SK-N-SH treated with all-trans-retinoic acid at 6 μM for 48 hours (cell line): ENCODE measurements around the gene CDR2L.

ENCODE experiments used
- ARNTL ChIP-seq: fragments of 450-650 bp; formaldehyde crosslinking; IDR thresholded peaks from 2 replicates; pipeline ENCODE4 v1.5.0; 2020; ENCODE audit warnings: low read depth, mild to moderate bottlenecking, moderate library complexity, borderline replicate concordance
- GLIS3 ChIP-seq: fragments of 250-450 bp; sonication (Bioruptor Pico); IDR thresholded peaks from 2 replicates; pipeline ENCODE4 v1.5.0; 2020; ENCODE audit warnings: mild to moderate bottlenecking, moderate library complexity
- OSR1 ChIP-seq: fragments of 250-450 bp; sonication (Bioruptor Pico); IDR thresholded peaks from 2 replicates; pipeline ENCODE4 v1.8.0; 2022; ENCODE audit warnings: moderate library complexity, mild to moderate bottlenecking, inconsistent platforms
- RARB ChIP-seq: fragments of 250-450 bp; sonication (Bioruptor Pico); IDR thresholded peaks from 2 replicates; pipeline ENCODE4 v1.8.0; 2021; ENCODE audit warnings: mild to moderate bottlenecking, moderate library complexity
- ZNF70 ChIP-seq: fragments of 450-650 bp; formaldehyde crosslinking; IDR thresholded peaks from 2 replicates; pipeline ENCODE4 v1.5.0; 2020; ENCODE audit warnings: mild to moderate bottlenecking, moderate library complexity
- ZNF8 ChIP-seq: fragments of 450-650 bp; formaldehyde crosslinking; IDR thresholded peaks from 2 replicates; pipeline ENCODE4 v1.5.0; 2020; ENCODE audit warnings: mild to moderate bottlenecking, moderate library complexity
- TF ChIP-seq, protein P1 (sequence below): fragments of 250-450 bp; sonication (Bioruptor Pico); IDR thresholded peaks from 2 replicates; pipeline ENCODE4 v1.5.1; 2021; ENCODE audit warnings: mild to moderate bottlenecking, moderate library complexity
- TF ChIP-seq, protein P2 (sequence below): fragments of 250-450 bp; sonication (Bioruptor Pico); IDR thresholded peaks from 2 replicates; pipeline ENCODE4 v1.8.0; 2020; ENCODE audit warnings: mild to moderate bottlenecking, moderate library complexity, borderline replicate concordance

DNA sequence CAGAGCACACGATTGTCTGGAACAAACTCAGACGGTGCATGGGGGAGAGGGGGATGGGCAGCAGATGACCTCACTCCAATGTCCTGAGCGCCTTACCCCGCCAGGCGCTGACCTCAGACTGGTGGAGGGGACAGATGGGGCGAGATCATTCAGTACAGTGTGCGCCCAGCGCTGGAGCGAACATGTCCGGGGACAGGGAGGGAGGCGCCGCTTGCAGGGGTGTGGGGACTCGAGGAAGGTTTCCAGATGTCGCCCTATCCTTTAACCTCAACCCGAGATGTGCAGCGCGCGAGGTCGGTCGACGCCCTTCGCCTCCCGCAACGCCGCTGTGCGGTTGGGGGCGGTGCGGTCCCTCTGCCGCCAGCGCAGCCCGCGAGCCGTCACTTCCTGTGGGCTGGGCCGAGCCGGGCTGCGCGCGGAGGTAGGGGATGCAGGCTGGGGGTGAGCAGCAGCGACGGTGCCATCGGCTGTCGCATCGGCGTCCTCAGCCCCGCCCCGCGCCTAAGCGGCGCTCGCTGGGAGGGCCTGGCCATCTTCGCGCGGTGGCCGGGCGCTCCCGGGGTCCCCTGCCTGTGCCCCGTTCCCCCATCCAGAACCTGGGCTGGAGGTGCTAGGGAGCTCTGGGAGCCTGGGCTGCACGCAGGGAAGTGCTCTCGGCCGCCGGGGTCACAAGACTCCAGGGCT lies 5.3 kb upstream of the CDR2L start:
- TF ChIP-seq ZNF70 (CRISPR knock-in tag) = 0 out of 2 replicates have a peak, but pooled peaks have one; percentile 44
- TF ChIP-seq ZNF8 = no peak; the same call in 1 of the 2 replicates
- TF ChIP-seq, protein P1, sequence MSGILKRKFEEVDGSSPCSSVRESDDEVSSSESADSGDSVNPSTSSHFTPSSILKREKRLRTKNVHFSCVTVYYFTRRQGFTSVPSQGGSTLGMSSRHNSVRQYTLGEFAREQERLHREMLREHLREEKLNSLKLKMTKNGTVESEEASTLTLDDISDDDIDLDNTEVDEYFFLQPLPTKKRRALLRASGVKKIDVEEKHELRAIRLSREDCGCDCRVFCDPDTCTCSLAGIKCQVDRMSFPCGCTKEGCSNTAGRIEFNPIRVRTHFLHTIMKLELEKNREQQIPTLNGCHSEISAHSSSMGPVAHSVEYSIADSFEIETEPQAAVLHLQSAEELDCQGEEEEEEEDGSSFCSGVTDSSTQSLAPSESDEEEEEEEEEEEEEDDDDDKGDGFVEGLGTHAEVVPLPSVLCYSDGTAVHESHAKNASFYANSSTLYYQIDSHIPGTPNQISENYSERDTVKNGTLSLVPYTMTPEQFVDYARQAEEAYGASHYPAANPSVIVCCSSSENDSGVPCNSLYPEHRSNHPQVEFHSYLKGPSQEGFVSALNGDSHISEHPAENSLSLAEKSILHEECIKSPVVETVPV = no peak
- TF ChIP-seq ARNTL (CRISPR knock-in tag) = no peak
- no peak for TF ChIP-seq GLIS3
- TF ChIP-seq, protein P2, sequence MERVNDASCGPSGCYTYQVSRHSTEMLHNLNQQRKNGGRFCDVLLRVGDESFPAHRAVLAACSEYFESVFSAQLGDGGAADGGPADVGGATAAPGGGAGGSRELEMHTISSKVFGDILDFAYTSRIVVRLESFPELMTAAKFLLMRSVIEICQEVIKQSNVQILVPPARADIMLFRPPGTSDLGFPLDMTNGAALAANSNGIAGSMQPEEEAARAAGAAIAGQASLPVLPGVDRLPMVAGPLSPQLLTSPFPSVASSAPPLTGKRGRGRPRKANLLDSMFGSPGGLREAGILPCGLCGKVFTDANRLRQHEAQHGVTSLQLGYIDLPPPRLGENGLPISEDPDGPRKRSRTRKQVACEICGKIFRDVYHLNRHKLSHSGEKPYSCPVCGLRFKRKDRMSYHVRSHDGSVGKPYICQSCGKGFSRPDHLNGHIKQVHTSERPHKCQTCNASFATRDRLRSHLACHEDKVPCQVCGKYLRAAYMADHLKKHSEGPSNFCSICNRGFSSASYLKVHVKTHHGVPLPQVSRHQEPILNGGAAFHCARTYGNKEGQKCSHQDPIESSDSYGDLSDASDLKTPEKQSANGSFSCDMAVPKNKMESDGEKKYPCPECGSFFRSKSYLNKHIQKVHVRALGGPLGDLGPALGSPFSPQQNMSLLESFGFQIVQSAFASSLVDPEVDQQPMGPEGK (CRISPR knock-in tag) = no peak
- TF ChIP-seq RARB = no peak
- no peak for TF ChIP-seq OSR1 (CRISPR knock-in tag)
